ENCODE data around the gene CDKL4.

CDKL4 gene

GRCh38 chr2:39146630-39147029 is 97.1 kb downstream of the CDKL4 start (continued):
- TF ChIP-seq ZNF530 (tag by site-specific recombination; IDR thresholded peaks at IDR 0.05; ENCODE audit: low read depth) (no peak), ZNF157 (tag by site-specific recombination; IDR thresholded peaks at IDR 0.05) (no peak), ZFP69B (tag by site-specific recombination; IDR thresholded peaks at IDR 0.05) (no peak), GLI2 (tag by site-specific recombination; IDR thresholded peaks at IDR 0.05; ENCODE audit: borderline replicate concordance, low read depth) (no peak), ZEB2 (tag by site-specific recombination; IDR thresholded peaks at IDR 0.05) (no peak)

GRCh38 chr2:39145906-39146421 is 97.8 kb downstream of the CDKL4 start:
- Histone ChIP-seq H3K27ac (ENCODE audit: extremely low read depth, low read depth, low read length) (no peak overlapping the region), H3K4me3 (ENCODE audit: low read depth, low read length) (no peak overlapping the region), H3K36me3 (ENCODE audit: control insufficient read depth in 2 of 2, insufficient read depth in 1 of 2, low read length in 2 of 2) (no peaks in the 10 kb centered on the region), H3K4me1 (ENCODE audit: control insufficient read depth, insufficient read depth, low read length) (peaks cover 2% of the 10 kb centered on the region; the same call in 1 of the 2 replicates), H3K9me3 (ENCODE audit: control insufficient read depth, insufficient read depth, low read depth, low read length) (no peaks in the 10 kb centered on the region)
- ChIA-PET POLR2A (no interaction called here), CTCF (no interaction called here)
- TF ChIP-seq, protein P1, sequence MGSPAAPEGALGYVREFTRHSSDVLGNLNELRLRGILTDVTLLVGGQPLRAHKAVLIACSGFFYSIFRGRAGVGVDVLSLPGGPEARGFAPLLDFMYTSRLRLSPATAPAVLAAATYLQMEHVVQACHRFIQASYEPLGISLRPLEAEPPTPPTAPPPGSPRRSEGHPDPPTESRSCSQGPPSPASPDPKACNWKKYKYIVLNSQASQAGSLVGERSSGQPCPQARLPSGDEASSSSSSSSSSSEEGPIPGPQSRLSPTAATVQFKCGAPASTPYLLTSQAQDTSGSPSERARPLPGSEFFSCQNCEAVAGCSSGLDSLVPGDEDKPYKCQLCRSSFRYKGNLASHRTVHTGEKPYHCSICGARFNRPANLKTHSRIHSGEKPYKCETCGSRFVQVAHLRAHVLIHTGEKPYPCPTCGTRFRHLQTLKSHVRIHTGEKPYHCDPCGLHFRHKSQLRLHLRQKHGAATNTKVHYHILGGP (tag by site-specific recombination; IDR thresholded peaks at IDR 0.05), result no peak
- TF ChIP-seq KLF9 (tag by site-specific recombination; IDR thresholded peaks at IDR 0.05; ENCODE audit: low read depth), result no peak
- no peak for TF ChIP-seq SP7 (tag by site-specific recombination; IDR thresholded peaks at IDR 0.05)
- TF ChIP-seq ZNF37A (tag by site-specific recombination; IDR thresholded peaks at IDR 0.05), result no peak
- TF ChIP-seq ZNF776 (tag by site-specific recombination; IDR thresholded peaks at IDR 0.05; ENCODE audit: borderline replicate concordance), result no peak
- TF ChIP-seq HIC1 (tag by site-specific recombination; IDR thresholded peaks at IDR 0.05), result no peak
- no peak for TF ChIP-seq ZNF571 (tag by site-specific recombination; IDR thresholded peaks at IDR 0.05)
- TF ChIP-seq ZNF792 (tag by site-specific recombination; IDR thresholded peaks at IDR 0.05), result no peak
- TF ChIP-seq ZNF248 (tag by site-specific recombination; IDR thresholded peaks at IDR 0.05), result no peak
- TF ChIP-seq ZNF426 (tag by site-specific recombination; IDR thresholded peaks at IDR 0.05), result no peak
- TF ChIP-seq ZNF596 (tag by site-specific recombination; IDR thresholded peaks at IDR 0.05), result no peak
- no peak for TF ChIP-seq ZNF132 (tag by site-specific recombination; IDR thresholded peaks at IDR 0.05; ENCODE audit: borderline replicate concordance)
- no peak for TF ChIP-seq ZNF362 (tag by site-specific recombination; IDR thresholded peaks at IDR 0.05)
- TF ChIP-seq ZNF837 (tag by site-specific recombination; IDR thresholded peaks at IDR 0.05), result no peak
- no peak for TF ChIP-seq ZNF404 (tag by site-specific recombination; IDR thresholded peaks at IDR 0.05)
- no peak for TF ChIP-seq GFI1B (tag by site-specific recombination; IDR thresholded peaks at IDR 0.05)
- no peak for TF ChIP-seq ZNF292 (tag by site-specific recombination; IDR thresholded peaks at IDR 0.05; ENCODE audit: borderline replicate concordance, low read depth)
- TF ChIP-seq ZNF394 (tag by site-specific recombination; IDR thresholded peaks at IDR 0.05; ENCODE audit: borderline replicate concordance), result no peak
